Epidermal melanocyte (primary cell): ENCODE data around the gene ARID5B.

Source experiments
- DNase-seq: peaks from one replicate; pipeline ENCODE4 v3.0.0; 2011; ENCODE audit warnings: low spot score; ENCODE audit not compliant: insufficient read length

Gene ARID5B

GRCh38 chr10:62049624-62050345 lies 148.3 kb downstream of the ARID5B start:
- no peak for DNase-seq

GRCh38 chr10:62050346-62050892 lies 148.9 kb downstream of the ARID5B start:
- DNase-seq: no peak

- DNase-seq: no peak
Observed at GRCh38 chr10:62050893-62051433, 149.5 kb downstream of the ARID5B start.

- DNase-seq: no peak
Observed at GRCh38 chr10:62052276-62052675, 150.8 kb downstream of the ARID5B start.

GRCh38 chr10:62053860-62054259 lies 152.4 kb downstream of the ARID5B start:
- no peak for DNase-seq

- DNase-seq: no peak
Observed at GRCh38 chr10:62054408-62054807, 152.9 kb downstream of the ARID5B start.

- DNase-seq: no peak
Observed at GRCh38 chr10:62054830-62055229, 153.3 kb downstream of the ARID5B start.

- no peak for DNase-seq
Observed at GRCh38 chr10:62056219-62056618, 154.7 kb downstream of the ARID5B start.

GRCh38 chr10:62056698-62057097 lies 155.2 kb downstream of the ARID5B start:
- DNase-seq: no peak

GRCh38 chr10:62057359-62057758 lies 155.9 kb downstream of the ARID5B start:
- DNase-seq: no peak

GRCh38 chr10:62057850-62058249 lies 156.4 kb downstream of the ARID5B start:
- DNase-seq: no peak

GRCh38 chr10:62058476-62058875 lies 157.0 kb downstream of the ARID5B start:
- no peak for DNase-seq

GRCh38 chr10:62058896-62059216 lies 157.4 kb downstream of the ARID5B start:
- DNase-seq: no peak

- DNase-seq: no peak
Observed at GRCh38 chr10:62059217-62059920, 157.9 kb downstream of the ARID5B start.

GRCh38 chr10:62062028-62062427 lies 160.5 kb downstream of the ARID5B start:
- no peak for DNase-seq

- no peak for DNase-seq
Observed at GRCh38 chr10:62062752-62063512, 161.4 kb downstream of the ARID5B start.

- DNase-seq: no peak
Observed at GRCh38 chr10:62063795-62064472, 162.4 kb downstream of the ARID5B start.

- no peak for DNase-seq
Observed at GRCh38 chr10:62067560-62067959, 166.1 kb downstream of the ARID5B start.

- DNase-seq: no peak
Observed at GRCh38 chr10:62068464-62068863, 167.0 kb downstream of the ARID5B start.

- DNase-seq: no peak
Observed at GRCh38 chr10:62069452-62070178, 168.1 kb downstream of the ARID5B start.
